Measurements from ENCODE around the gene FAM184B.

DNA sequence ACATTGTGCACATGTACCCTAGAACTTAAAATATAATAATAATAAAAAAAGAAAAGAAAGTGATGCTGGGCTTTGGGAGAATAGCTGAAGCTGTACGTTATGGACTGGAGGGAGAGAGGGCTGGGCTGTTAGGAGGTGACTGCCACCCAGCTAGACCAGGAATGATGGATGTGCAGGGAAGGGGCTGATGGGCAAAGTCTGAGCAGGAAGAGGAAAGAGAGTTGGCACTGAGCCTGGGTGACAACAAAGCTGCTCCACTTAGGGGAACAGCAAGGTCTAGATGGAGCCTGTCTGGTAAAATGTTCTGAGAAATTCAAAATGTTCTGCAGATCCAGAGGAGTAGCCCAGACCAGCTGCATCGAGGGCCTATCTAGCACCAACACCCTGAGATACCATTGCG lies 134.7 kb downstream of the FAM184B start:
- TF ChIP-seq, protein P1, sequence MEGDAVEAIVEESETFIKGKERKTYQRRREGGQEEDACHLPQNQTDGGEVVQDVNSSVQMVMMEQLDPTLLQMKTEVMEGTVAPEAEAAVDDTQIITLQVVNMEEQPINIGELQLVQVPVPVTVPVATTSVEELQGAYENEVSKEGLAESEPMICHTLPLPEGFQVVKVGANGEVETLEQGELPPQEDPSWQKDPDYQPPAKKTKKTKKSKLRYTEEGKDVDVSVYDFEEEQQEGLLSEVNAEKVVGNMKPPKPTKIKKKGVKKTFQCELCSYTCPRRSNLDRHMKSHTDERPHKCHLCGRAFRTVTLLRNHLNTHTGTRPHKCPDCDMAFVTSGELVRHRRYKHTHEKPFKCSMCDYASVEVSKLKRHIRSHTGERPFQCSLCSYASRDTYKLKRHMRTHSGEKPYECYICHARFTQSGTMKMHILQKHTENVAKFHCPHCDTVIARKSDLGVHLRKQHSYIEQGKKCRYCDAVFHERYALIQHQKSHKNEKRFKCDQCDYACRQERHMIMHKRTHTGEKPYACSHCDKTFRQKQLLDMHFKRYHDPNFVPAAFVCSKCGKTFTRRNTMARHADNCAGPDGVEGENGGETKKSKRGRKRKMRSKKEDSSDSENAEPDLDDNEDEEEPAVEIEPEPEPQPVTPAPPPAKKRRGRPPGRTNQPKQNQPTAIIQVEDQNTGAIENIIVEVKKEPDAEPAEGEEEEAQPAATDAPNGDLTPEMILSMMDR (IDR thresholded peaks at IDR 0.05) = no peak
- TF ChIP-seq POLR2A (IDR thresholded peaks at IDR 0.05) = no peak
- no peak for TF ChIP-seq EP300 (IDR thresholded peaks at IDR 0.05)
